ENCODE measurements around the gene LCMT2. TPM values are rescaled to one million over a fixed set of nuclear protein-coding genes. Genes with fewer than 3 reads are reported as not detected.
A peak's percentile ranks its signal among the peaks of the same experiment; 100 is the strongest.

Gene LCMT2
- total RNA-seq, 1 experiment from 2014 or later, result 6.7 TPM

DNA sequence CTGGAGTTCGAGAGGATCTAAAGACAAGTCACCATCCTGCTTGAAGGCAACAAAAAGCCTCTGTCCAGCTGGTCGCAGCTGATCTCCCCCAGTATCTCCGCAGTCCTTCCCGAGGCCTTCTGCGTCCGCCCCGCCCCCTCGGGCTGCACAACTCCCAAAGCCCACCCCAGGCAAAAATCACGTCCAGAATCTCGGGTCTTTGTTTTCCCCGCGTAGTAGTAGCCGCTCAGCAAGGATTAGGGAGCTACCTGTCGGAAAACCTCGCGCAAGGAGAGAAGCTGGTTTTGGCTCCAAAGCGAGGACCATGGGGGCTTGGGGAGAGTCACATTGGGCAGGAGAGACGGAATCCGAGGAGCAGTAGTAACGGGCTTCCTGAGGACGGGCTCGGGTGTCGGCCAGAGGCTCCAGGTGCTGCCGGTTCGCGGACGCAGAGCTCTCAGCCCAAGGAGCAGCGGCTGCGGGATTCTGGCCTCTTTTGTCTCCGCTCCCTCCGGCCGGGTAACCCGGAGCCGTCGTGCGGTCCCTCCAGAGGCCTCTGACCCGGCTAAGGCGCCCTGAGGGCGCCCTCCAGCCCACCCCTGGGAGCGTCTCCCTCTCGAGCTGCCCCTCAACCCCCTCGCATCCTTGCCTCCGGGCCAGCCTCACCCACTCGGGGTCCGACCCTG, 40.1 kb upstream of the LCMT2 start:
- TSS peak; percentile 44 for BruUV-seq (replicated peaks)
- peak overlapping the region; percentile 94 for H2AFZ ChIP-seq (ENCODE audit: low read length)
- H3K9me3 ChIP-seq (ENCODE audit: low read length), result no peaks in the 10 kb centered on the region
- H3K9me2 ChIP-seq (replicated peaks; ENCODE audit: low read length), result no peaks in the 10 kb centered on the region
- peaks cover 18% of the 10 kb centered on the region; the same call in 1 of the 2 replicates for H3K4me1 ChIP-seq (ENCODE audit: insufficient read depth, low read length)
- DNase-seq (no peak), ATAC-seq (peak; percentile 48)
- TF ChIP-seq EZH2 (IDR thresholded peaks at IDR 0.05; ENCODE audit: low read length, unreplicated experiment), result no peak
- H3K4me3 ChIP-seq (ENCODE audit: low read length), result peak overlapping the region; percentile 74
- 0 out of 2 replicates have a peak, but pooled peaks cover 3% of the 10 kb centered on the region for H4K20me1 ChIP-seq (ENCODE audit: low read length)
- no peaks in the 10 kb centered on the region for H3K27me3 ChIP-seq (ENCODE audit: low read length)
- POLR2A ChIA-PET (ENCODE audit: unreplicated experiment), result interaction anchor here (0.5 to 0.7 kb wide), 7 partner anchors 22 to 1029 kb away, joined by 3 to 7 read pairs (median 3); no protein-coding TSS in a partner anchor
- peaks cover 48% of the 10 kb centered on the region for H3K79me2 ChIP-seq (ENCODE audit: low read length)
- intact Hi-C loops (cut with micrococcal nuclease), result no loop called here
- peak overlapping the region; percentile 90 for H3K4me2 ChIP-seq (ENCODE audit: low read length)
- no peaks in the 10 kb centered on the region for H3F3A ChIP-seq (ENCODE audit: low read length, unreplicated experiment)
- peaks cover 14% of the 10 kb centered on the region for H3K36me3 ChIP-seq (ENCODE audit: low read depth, low read length)
- peak overlapping the region; percentile 78 for H3K9ac ChIP-seq (ENCODE audit: low read length)
- H3K27ac ChIP-seq (ENCODE audit: low read length), result no peak overlapping the region
- CTCF ChIA-PET, result no interaction called here

DNA sequence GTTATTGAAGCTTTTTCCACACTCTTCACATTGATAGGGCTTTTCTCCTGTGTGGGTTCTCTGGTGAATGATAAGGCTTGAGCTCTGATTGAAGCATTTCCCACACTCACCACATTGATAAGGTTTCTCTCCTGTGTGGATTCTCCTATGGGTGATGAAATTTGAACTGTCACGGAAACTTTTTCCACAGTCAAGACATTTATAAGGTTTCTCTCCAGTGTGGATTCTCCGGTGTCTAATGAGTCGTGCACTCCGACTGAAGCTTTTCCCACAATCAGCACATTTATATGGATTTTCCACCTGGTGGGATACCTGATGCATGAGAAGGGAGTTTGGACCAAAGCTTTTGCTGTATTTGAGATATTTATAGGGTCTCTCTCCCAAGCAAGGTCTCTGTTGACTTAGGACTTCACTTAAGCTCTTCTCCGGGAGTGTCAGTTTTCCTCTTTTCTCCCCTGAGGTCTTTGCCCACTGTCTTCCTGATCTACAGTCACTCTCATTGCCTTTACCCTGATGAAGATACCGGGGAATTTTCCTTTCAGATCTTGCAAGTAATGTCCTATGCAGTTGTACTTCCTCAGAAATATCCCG, 31.0 kb upstream of the LCMT2 start:
- DNase-seq, result no peak
- H3K4me1 ChIP-seq (ENCODE audit: insufficient read depth, low read length), result no peaks in the 10 kb centered on the region
- no peak overlapping the region for H2AFZ ChIP-seq (ENCODE audit: low read length)
- ATAC-seq, result no peak
- H3K27ac ChIP-seq (ENCODE audit: low read length), result no peak overlapping the region
- intact Hi-C loops (cut with micrococcal nuclease), result no loop called here
- TSS peak; percentile 15 for BruUV-seq (replicated peaks)
- POLR2A ChIA-PET (ENCODE audit: unreplicated experiment), result no interaction called here
- H3K79me2 ChIP-seq (ENCODE audit: low read length), result no peaks in the 10 kb centered on the region
- TF ChIP-seq EZH2 (IDR thresholded peaks at IDR 0.05; ENCODE audit: low read length, unreplicated experiment) (no peak), EZH2phosphoT487 (IDR thresholded peaks at IDR 0.05; ENCODE audit: borderline replicate concordance, low read length) (no peak)
- TF ChIP-seq, protein P1, sequence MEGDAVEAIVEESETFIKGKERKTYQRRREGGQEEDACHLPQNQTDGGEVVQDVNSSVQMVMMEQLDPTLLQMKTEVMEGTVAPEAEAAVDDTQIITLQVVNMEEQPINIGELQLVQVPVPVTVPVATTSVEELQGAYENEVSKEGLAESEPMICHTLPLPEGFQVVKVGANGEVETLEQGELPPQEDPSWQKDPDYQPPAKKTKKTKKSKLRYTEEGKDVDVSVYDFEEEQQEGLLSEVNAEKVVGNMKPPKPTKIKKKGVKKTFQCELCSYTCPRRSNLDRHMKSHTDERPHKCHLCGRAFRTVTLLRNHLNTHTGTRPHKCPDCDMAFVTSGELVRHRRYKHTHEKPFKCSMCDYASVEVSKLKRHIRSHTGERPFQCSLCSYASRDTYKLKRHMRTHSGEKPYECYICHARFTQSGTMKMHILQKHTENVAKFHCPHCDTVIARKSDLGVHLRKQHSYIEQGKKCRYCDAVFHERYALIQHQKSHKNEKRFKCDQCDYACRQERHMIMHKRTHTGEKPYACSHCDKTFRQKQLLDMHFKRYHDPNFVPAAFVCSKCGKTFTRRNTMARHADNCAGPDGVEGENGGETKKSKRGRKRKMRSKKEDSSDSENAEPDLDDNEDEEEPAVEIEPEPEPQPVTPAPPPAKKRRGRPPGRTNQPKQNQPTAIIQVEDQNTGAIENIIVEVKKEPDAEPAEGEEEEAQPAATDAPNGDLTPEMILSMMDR (conservative IDR thresholded peaks at IDR 0.05; ENCODE audit: low read depth, low read length), result no peak
- no peak overlapping the region for H3K4me2 ChIP-seq (ENCODE audit: low read length)
- H3K4me3 ChIP-seq (ENCODE audit: low read length), result peak overlapping the region; percentile 22; the same call in 1 of the 2 replicates
- no peaks in the 10 kb centered on the region for H4K20me1 ChIP-seq (ENCODE audit: low read length)
- no peak overlapping the region for H3K9ac ChIP-seq (ENCODE audit: low read length)
- H3K9me3 ChIP-seq (ENCODE audit: low read length), result peaks cover 21% of the 10 kb centered on the region
- H3F3A ChIP-seq (ENCODE audit: low read length, unreplicated experiment), result no peaks in the 10 kb centered on the region
- no peaks in the 10 kb centered on the region for H3K9me2 ChIP-seq (replicated peaks; ENCODE audit: low read length)
- no peaks in the 10 kb centered on the region for H3K27me3 ChIP-seq (ENCODE audit: low read length)
- CTCF ChIA-PET, result no interaction called here
- peaks cover 72% of the 10 kb centered on the region for H3K36me3 ChIP-seq (ENCODE audit: low read depth, low read length)

DNA sequence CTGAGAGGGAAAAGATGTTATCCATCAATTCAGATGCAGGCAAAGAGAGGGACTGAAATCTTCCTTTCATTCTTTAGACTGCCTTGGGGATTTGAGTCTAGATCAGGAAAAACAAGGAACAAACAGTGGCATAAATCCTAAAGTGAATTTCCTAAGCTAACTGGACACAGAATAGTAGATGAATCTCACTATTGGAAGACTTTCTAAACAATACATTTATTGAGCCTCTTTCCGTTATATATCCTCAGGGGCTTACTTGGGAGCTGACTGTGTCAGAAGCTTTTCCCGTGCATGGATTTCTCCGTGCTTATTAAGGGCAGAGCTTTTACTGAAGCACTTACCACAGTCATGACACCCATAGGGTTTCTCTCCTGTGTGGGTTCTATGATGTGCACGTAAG, 30.4 kb upstream of the LCMT2 start:
- no peak for TF ChIP-seq EZH2phosphoT487 (IDR thresholded peaks at IDR 0.05; ENCODE audit: borderline replicate concordance, low read length)
- TF ChIP-seq, protein P1 (conservative IDR thresholded peaks at IDR 0.05; ENCODE audit: low read depth, low read length), result no peak
- no peak for TF ChIP-seq EZH2 (IDR thresholded peaks at IDR 0.05; ENCODE audit: low read length, unreplicated experiment)
- ATAC-seq (no peak), DNase-seq (no peak)
- H3K4me3 ChIP-seq (ENCODE audit: low read length), result peak overlapping the region; percentile 22; the same call in 1 of the 2 replicates
- no TSS peak for BruUV-seq (replicated peaks)
- CTCF ChIA-PET, result no interaction called here
- H3K27me3 ChIP-seq (ENCODE audit: low read length), result no peaks in the 10 kb centered on the region
- no peaks in the 10 kb centered on the region for H4K20me1 ChIP-seq (ENCODE audit: low read length)
- H3K4me2 ChIP-seq (ENCODE audit: low read length), result no peak overlapping the region
- peaks cover 21% of the 10 kb centered on the region for H3K9me3 ChIP-seq (ENCODE audit: low read length)
- no peaks in the 10 kb centered on the region for H3K4me1 ChIP-seq (ENCODE audit: insufficient read depth, low read length)
- POLR2A ChIA-PET (ENCODE audit: unreplicated experiment), result no interaction called here
- intact Hi-C loops (cut with micrococcal nuclease), result no loop called here
- H2AFZ ChIP-seq (ENCODE audit: low read length), result no peak overlapping the region
- peaks cover 66% of the 10 kb centered on the region for H3K36me3 ChIP-seq (ENCODE audit: low read depth, low read length)
- H3K9ac ChIP-seq (ENCODE audit: low read length), result no peak overlapping the region
- H3K27ac ChIP-seq (ENCODE audit: low read length), result no peak overlapping the region
- no peaks in the 10 kb centered on the region for H3K79me2 ChIP-seq (ENCODE audit: low read length)
- H3F3A ChIP-seq (ENCODE audit: low read length, unreplicated experiment), result no peaks in the 10 kb centered on the region
- H3K9me2 ChIP-seq (replicated peaks; ENCODE audit: low read length), result no peaks in the 10 kb centered on the region

Data from PC-3 (cell line).